Loucy (cell line): Measurements from ENCODE around the gene IQCE.

Experiments used
- CTCF ChIP-seq: fragments of 200-600 bp; sonication (generic); conservative IDR thresholded peaks from 2 replicates; pipeline ENCODE4 v1.5.1; 2014; ENCODE audit warnings: mild to moderate bottlenecking, antibody characterized with exemption, low read length
- EZH2phosphoT487 ChIP-seq: fragments of 200-600 bp; IDR thresholded peaks from 2 replicates; pipeline ENCODE4 v1.6.1; 2018; ENCODE audit warnings: antibody characterized with exemption, mild to moderate bottlenecking, moderate library complexity, borderline replicate concordance

- TF ChIP-seq EZH2phosphoT487 (no peak), CTCF (no peak)
These were observed 48.5 kb upstream of the IQCE start for GRCh38 chr7:2510130-2510776.
